HG03521 (cell line): ENCODE measurements around the gene THTPA.

Source experiments
- ATAC-seq: cut with Tn5 transposase; IDR thresholded peaks from one replicate; pipeline ENCODE4 v1.9.1; 2021; ENCODE audit warnings: mild to moderate bottlenecking, moderate library complexity; ENCODE audit not compliant: unreplicated experiment

Gene THTPA

GRCh38 chr14:23566112-23566777 is 10.2 kb downstream of the THTPA start:
- ATAC-seq: no peak

GRCh38 chr14:23566778-23567185 is 10.7 kb downstream of the THTPA start:
- peak; percentile 3 for ATAC-seq

- ATAC-seq: peak; percentile 80
Observed at GRCh38 chr14:23567186-23568020, 11.3 kb downstream of the THTPA start, which contains the start of gene AP1G2. AP1G2 (minus strand) TSS chr14:23567791; CDS start chr14:23567314, 477 bp downstream.

- no peak for ATAC-seq
Observed at GRCh38 chr14:23568021-23568599, 12.0 kb downstream of the THTPA start.

GRCh38 chr14:23568600-23569331 is 12.7 kb downstream of the THTPA start:
- ATAC-seq: no peak

GRCh38 chr14:23569443-23570151 is 13.5 kb downstream of the THTPA start:
- no peak for ATAC-seq

- no peak for ATAC-seq
Observed at GRCh38 chr14:23570806-23571483, 14.9 kb downstream of the THTPA start.

- ATAC-seq: no peak
Observed at GRCh38 chr14:23571701-23572523, 15.8 kb downstream of the THTPA start.

GRCh38 chr14:23572524-23572828 is 16.4 kb downstream of the THTPA start:
- ATAC-seq: no peak

GRCh38 chr14:23572836-23573235 is 16.8 kb downstream of the THTPA start:
- ATAC-seq: no peak

- ATAC-seq: no peak
Observed at GRCh38 chr14:23573384-23574015, 17.4 kb downstream of the THTPA start.

GRCh38 chr14:23577004-23577681 is 21.1 kb downstream of the THTPA start:
- ATAC-seq: no peak

GRCh38 chr14:23577710-23578392 is 21.8 kb downstream of the THTPA start:
- ATAC-seq: no peak

- ATAC-seq: no peak
Observed at GRCh38 chr14:23578560-23579310, 22.7 kb downstream of the THTPA start, which contains the start of gene JPH4. JPH4 (minus strand) TSS chr14:23578790; CDS start chr14:23577453, 1,337 bp downstream.

- ATAC-seq: no peak
Observed at GRCh38 chr14:23579311-23579630, 23.2 kb downstream of the THTPA start.

GRCh38 chr14:23579739-23580138 is 23.7 kb downstream of the THTPA start:
- no peak for ATAC-seq
